ENCODE measurements around the gene HOXC10.

HOXC10 gene

DNA sequence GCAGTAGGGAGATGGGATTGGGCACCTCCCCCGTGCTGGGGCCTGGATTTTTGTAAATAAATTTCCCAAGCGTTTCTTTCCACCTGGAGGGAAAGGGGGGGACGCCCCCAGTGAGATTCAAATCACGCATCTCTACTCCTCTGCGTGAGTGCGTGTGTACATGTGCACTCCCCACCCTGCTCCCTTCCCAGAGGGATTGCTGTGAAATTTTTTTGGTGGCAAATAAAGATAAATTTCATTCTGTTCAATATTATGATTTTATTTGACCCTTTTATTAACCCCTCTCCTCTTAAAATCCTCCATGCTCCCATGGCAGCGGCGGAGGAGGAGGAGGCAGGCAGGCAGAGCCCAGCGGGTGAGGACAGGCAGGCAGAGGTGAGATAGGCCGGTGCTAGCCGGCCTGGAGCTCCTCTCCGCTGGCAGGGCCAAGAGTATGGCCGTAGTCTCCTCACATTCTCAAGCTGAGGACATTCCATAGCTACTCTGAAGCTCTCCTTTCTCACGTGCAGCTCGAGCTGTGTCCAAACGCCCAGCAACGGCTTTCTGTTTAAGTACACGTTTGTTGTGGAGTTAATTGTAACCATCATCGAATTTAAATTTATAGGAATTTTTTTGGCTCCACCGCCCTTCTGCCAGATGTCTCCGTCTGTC is 8.6 kb upstream of the HOXC10 start:
- DNase-seq = no peak

DNA sequence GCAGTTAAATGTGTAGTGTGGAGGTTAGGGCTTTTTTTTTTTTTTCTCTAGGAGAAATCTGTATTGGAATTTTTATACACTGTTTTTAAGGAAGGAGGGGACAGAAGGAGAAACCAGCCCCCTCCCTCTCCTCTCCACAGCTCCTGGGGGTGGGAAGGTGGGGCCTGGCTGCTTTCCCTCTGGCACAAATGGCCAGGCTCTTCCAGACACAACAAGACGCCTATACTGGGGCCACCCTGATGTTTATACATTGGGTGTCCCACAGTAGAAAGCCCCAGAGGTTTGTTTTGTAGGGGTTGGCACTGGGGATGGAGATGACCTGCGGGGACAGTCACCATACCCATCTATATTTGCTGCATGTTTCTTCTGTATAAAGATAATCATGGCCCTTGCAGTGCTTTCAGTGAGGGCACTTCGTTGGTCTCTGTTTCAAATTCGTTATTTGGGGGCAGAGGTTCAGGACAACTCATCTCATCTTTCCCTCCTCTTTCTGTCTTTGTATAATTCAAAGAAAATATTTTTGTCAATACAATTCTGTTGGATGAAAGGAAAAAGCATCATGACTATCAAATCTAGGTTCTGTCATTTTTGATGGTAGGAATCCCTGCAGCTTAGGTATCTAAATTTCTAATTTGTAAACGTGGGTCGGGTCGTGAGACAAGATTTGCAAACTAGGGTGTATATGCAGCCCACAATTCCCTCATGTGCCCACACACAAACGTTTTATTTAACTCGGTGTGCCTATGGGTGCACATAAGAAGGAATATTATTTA is 7.9 kb upstream of the HOXC10 start:
- no peak for DNase-seq

DNA sequence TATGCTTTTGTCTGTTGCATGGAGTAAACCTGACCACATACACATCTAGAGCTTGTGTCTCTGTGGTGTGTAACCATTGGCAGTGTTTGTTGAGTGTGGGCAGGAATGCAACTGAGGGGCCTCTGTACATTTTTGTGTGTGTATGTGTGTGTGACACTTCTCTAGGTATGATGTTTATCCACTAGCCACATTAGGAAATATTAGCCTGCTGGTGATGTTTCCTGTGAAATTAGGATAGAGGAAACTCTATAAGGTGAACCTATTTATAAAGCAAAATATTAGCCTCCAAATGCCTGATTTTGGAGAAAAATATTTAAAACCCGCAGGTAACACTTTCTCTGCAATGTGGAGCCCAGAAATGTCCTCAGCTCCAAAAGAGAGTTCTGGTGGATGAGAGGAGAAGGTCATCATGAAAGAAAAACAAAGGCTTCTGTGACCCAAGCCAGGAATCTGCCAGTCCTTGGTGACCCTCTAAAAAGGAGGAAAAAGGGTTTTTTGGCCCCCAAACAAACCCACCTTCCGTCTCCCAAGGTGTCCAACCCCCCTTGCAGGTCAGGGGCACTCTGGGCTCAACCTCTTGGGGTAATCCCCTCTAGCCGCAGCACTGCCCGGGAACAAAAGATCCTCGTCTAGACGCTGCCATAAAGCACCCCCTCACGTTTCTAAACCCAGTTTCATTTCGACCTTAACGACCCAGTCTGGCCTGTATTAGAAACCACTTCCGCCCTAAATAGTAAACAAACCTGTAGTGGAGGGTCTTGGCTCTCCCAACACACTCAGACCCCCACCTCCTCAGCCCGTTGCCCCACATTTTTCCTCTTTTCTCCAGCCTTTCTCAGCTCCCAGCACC is 7.1 kb upstream of the HOXC10 start:
- no peak for DNase-seq

DNA sequence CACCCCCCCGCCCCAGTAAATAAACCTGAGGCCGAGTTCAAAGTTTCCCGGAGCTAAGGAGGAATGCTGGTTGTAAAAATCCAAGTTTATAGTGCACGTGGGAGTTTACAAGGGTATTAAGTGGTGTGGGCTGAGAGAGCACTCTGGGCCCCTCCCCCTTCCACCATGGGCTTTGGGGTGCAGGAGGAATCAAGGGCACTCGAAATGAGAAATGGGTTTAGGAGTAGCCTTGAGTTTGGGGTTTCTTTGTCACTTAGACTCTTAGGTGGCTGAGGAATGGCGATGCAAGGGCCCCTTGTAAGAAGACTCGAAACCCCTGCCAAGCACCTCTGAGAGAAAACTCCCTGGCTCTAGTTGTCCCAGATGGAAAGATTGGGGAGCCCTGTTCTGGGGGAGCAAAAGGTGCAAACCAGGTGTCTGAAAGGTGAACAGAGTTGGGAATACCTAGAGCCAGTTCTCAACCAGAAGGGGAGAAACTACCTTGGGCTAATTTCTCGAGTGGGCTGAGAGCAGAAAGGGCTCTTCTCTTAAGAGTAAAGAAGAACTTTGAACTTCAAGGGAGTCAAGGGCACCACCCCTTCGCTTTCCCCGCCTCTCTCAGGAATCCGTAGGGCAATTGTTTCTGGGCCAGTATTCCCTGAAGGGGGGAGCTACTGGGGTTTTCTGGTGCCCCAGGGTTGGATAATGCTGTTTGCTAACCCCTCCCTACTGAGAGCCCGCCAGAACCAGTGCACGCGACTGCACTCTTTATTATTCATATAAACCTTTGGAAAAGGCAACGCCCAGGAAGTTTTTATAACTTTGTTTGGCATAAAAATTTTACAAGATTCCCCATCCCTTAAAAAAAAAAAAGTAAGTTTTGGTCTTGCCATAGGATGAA is 6.2 kb upstream of the HOXC10 start:
- DNase-seq = no peak

DNA sequence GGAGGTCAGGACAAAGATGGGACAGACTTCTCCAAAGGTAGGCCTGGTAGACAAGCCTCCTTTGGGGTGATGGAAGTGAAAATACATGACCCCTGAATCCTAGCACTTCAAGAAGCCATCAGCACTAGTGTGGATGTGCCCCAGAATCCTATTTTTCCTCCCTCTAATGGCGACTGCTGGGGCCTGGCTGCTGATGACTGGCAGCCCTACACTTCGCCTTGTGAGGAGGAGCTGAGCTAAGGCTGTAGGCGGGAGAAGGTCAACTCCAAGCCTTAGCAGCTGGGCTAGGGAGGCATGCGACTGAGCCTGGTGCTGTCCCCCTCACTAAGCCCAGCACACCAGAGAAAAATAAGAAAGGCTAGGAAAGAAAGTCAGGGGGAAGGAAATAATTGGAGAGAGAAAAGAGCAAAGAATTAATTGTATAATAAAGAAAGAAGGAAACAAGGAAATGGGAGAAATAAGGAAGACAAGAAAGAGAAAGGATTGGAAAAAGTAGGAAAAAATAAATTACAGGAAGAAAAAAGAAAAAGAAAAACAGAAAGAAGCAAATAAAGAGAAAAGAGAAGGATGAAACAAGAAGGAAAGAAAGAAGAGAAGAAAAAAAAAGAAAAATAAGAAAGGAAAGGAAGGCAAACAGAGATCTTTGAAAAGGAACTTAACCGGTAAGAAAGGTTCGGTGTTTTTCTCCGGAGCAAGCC is 4.7 kb upstream of the HOXC10 start:
- no peak for DNase-seq

DNA sequence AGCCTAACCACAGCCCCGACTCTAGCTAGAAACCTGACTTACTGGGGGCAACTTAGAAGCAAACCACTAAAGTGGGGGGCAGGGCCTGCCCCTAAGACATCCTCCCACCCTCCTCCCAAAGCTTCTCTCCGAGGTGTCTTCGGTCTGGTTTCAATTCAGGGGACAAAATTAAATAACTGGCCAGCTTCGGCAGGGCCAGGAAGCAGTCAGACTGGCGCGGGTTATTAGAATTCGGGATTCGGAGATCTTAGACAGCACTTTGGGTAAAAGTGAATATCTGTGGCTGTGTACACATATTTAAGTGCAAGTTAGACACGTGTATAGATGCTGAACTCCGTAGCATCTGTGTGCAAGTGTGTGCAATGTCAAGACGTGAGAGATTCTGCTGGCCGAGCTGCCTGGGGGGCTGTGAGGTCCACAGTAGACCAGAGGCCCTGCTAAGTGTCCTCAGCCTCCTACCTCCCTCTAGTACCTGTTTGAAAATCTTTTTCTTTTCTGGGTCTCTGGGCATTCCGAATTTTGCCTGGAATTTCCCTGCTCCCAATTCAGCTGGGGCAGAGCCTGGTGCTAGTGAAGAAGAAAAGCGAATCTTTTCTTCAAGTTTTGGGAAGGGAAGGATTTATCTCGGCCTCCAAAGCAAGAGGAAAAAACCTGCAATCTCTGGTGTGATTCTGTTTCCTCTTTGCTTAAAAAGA is 4.0 kb upstream of the HOXC10 start:
- no peak for DNase-seq

DNA sequence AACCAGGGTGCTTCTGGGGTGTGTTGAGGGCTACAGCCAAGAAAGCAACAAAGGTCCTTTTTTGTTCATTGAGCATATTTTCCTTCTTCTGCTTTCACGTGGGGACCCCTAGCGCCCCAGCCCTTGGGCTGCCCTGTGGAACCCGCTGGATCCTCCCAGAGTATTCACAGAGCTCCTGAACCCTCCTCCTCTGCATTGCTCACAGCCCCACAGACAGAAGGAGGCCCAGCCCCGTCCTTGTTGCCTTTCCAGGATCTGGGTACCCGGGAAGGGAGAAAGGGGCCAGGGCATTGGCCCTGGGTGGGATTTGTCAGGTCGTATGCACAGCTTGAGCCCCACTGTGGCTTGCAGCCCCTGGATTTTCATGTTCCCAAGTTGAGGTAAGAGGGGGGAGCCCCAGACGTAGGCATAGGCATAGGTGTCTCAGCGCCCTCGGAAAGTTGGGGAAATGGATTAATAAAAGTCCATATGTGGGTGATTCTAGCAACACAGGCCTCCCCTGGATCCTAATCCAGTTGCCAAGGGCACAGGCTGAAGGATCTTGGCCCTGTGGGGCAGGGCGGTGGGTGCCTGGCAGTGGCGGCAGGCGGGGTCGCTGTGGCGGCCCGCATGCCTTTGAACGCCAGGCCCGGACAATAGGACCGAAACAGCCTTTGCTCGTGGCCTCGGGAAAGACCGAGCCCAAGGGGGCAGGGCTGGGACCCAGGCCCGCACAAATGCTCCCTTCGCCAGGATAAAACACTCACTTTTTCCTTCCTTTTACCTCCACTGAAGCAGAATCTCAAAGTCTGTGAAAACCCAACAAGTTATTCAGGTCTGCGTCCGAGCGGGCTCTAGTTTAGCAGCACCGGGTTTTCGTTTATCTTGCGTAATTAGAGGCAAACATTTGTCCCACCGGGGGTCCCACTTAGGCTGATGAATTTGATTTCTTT is 3.0 kb upstream of the HOXC10 start:
- no peak for DNase-seq

DNA sequence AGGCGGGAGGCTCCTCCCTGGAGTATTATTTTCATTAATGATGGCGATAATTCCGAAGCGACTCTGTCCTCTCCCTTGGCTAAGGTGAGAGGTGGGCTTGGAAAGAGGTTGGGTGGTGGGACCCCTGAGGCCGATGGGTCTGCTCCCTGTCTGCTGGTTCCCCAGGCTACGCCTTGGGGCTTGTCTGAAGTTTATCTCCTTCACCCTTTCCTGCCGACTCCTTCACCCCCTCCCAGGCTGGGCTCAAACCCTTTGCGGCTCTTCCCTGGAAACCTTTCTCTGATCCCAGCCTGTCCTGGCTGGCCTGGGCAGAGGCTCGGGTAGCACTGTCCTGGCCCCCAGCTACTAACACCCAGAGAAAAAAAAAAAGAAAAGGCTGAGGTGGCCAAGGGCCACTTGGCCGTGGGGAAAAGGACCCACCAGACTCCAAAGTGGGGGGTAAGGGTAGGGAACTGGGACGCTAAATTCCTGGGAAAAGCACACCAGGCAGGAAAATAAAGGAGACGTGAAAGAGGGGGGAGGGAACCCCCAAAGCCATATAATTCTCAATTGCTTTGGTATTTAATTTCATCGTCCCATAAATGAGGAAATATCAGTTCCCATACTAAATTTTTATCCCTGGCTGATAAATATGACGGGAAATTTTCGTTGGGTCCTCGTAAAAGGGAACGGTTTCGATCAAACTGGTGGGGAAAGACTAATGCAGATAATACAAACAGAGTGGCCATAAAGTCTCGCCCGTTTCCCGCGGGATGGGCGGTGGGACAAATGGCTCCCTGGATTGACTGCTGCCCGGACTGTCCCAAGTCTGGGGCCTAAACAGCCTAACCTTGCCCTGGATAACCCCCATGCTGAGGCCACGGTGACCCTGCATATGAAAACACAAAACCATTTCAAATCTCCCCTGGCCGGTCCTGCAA is 2.0 kb upstream of the HOXC10 start:
- DNase-seq = no peak

DNA sequence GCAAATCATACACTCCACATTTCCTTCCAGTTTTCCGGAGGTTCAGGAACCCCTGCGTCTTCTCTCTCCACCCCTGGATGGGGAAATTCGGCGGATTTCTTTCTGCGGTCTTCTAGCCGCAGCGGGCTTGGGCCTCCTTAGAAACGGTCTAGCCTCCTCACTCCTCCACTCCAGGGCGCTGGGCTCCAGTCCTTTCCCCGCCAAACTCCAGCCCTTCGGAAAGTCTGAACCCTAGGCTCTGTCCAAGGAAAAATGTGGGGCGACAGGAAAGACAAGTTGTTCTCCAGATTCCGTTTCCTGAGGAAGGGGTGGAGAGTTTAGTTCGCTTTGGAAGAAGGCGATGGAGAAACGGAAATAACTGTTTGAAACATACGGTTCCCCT is 1.4 kb upstream of the HOXC10 start:
- no peak for DNase-seq

DNA sequence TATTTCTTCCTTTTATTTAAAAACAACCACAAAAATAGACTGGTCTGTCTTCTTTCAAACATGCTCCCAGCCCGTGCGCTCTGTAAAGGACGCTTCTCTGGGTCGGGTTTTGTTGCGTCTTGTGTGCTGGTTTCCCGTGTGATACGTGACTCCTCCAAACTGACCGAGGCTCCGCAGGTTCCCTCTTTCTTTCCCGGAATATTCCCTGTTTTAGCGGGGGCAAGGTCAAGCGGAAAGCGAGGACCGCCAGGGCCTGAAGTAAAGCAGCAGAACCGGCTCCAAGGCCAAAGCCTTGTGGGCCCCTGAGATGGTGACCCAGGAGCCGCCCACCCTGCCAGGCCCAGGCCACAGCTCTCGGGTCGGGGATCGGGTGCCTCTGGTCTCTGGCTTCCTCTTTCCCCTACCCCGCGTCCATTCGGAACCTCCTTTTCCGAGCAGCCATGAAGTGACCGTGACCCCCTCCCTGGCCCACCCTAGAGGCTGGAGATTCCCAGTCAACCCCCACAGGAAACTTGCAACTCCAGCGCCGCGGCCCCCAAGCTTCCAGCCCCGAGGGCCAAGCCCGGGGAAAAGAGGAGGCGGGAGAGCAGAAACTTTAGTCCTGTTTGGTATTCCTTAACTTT is 885 bp upstream of the HOXC10 start:
- DNase-seq = no peak

DNA sequence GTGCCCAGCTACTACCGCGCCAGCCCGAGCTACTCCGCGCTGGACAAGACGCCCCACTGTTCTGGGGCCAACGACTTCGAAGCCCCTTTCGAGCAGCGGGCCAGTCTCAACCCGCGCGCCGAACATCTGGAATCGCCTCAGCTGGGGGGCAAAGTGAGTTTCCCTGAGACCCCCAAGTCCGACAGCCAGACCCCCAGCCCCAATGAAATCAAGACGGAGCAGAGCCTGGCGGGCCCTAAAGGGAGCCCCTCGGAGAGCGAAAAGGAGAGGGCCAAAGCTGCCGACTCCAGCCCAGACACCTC is 697 bp downstream of the HOXC10 start:
- DNase-seq = no peak

DNA sequence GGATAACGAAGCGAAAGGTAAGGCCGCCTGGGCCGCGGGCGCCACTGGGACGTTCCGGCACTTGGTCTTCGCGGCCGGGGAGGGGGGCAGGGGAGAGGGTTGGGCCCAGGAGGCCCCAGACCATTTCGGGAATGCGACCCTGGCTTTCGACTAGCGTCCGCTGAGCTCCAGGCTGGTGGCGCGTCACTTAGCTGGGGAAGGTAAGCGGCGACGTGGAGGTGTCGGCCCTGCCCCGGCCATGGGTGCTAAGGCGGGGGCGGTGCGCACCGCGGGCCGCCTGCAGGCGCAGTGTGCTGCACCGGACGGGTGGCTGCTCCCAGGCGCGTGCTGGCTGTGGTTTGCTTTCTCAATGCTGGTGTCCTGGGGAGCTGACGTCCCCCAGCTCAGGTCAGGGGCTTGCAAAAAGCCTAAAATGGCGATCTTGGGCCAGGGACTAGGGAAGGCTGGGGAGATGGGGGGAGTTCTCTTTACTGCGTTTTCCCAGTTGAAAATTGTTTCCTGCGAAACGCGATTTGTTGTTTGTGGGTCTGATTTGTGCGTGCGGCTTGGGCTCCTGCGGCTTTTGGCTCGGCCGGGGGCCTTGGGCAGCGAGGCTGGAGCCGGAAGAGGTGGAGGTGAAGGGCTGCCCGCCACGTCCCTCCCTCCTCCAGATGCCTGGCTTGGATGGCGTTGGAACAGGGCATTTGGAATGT is 1.2 kb downstream of the HOXC10 start:
- DNase-seq = no peak

DNA sequence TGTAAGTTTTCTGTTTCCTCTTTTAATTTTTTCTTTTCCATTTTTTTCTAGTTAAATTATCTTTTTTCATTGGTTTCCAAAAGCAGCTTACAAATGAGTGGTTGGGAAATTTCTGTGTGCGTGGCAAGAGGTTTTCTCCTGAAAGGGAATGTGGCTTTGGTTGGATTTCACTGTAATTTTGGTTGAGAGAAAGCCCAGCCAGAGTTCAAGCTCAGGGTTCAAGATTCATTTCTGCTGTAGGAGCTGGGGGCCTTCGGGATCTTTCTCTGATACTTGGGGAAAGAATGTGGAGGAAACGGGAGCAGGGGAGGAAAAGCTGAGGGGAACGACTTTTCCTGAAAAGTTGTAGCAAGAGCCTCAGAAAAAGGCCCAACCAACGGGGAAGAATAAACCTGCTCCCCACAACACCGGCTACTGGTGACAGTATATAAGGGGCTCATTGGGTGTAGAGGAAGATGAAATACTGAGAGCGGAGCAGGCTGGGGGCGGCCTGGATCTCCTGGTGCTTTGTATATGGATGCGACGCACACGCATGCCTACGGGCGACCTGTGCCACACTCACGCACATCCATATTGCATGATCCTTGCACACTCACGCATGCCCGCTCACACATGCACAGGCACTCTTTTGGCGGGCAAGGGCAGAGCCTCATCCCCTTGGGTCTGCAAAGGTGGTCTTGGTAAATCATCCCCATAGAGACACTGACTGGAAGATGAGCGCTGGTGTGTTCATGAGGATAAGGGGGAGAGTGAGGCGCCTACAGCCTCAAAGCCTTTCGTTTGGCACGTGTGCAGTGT is 1.9 kb downstream of the HOXC10 start:
- no peak for DNase-seq

DNA sequence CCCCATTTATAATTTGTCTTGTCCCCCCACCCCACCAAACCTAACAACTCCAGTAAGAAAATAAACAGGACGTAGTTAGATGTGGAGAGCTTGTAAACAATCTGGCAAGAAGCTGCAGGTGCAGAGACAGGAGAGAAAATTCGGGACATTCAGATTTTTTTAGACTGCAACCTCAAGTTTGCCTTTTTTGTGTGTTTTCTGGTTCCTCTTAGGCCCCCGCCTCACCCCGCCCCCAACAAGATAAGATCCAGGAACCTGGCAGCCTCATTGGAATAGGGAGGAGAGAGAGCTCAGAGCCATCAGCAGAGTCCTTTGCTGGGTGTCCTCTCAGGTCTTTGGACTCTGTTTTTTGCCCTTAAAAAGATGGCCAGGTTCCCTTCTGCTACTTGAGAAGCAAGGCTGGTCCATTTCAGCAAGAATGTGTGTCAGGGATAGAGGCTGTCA is 2.9 kb downstream of the HOXC10 start:
- DNase-seq = no peak

DNA sequence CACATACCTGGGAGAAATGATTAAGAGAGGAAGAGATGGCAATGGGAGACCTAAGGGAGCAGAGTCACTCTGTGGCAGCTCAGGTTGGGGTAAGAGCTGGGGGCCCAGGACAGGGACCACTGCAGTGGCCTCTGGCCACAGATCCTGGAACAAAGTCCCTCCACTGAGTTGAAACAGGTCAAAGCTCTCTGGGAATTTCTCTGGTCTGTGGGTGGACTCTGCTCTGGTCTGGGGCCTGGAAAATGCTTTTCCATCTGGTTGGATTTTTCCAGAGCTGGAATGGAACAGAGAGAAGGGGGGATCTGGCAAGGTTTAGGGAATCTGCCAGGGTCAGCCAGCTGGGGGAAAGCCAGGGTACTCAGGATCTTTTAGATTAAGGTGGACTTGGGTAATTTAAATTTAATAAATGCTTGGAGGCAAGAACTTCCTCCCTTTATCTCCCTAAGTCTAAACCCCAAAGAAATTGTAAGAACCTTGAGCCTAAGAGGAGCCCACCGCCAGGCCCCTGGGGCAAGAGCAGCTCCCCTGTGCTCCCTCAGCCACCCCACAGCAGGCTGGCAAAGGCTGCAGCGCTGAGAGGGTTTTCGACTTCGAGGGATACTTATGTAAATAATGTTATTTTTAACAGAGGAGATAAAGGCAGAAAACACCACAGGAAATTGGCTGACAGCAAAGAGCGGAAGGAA is 3.7 kb downstream of the HOXC10 start:
- DNase-seq = no peak

All from nucleus accumbens (tissue), 56 donors.